Measurements from ENCODE around the gene AATK.
"Not testable (repeated sequence)": the region's sequence is repeated elsewhere in the genome, so short reads cannot be mapped to it uniquely, and the experiment has no call there.

The AATK gene

GRCh38 chr17:81093619-81094508 is 72.2 kb downstream of the AATK start:
- DNase-seq (ENCODE audit: low read depth in 2 of 2, low spot score in 1 of 2), result no peak

DNA sequence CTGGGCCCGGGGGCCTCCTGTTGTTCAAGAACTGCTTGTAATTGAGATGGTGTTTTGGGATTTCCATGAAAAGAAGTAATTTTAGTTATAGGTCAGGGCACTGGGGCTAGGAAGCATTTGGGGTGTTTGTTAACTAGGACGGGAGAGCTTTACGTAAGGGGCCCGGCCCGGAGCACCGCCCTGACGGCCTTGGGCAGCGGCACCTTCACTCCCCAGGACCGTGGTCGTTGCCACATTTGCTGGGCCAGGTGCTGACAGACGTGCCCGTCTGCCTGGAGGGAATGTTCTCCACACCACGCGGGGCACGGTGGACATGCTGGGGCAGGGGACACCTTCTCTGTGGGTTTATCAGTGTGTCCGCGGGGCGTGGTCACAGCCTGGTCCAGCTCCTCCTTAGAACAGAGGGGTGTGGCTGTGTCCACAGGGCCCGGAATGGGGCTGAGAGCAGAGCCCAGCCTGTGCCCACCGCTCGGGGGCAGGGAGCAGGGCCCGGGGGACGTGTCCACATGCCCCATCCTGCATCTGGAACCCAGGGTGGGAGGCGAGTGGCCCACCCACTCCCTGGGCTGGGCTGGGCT is 73.4 kb downstream of the AATK start:
- DNase-seq (ENCODE audit: low read depth in 2 of 2, low spot score in 1 of 2), result no peak

DNA sequence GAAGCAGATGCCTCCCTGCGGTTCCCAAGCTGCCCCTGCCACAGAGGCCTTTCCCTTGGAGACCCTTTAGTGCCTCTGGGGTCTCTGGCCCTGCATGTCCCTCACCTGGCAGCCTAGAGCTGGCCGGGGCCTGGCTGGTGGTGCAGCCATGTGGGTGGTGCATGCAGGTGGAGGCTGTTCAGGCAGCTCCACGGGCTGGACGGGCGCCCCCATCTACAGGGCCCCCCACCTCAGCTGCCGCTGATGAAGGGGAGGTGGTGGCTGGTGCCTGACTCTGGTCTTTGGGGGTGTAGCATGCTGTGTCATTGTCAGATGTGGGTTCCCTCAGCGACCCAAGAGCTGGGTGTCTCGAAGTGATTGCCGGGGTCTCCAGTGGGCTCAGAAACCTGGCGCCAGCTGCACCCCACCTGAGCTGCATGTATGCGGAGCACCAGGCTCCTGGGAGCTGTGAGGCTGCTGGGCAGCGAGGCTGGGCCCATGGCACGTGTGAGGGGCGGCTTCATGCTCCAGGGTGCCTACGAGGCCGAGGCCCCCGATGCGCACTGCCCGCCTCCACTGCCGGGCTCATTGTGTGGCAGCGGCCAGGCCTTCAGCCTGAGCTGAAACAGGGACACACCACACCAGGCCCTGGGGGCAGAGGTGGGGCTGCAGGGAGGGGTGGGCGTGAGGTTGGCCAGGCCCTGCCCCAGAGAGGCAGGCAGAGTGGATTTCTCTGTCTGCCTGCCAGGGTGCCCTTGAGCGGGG is 74.1 kb downstream of the AATK start:
- DNase-seq (ENCODE audit: low read depth in 2 of 2, low spot score in 1 of 2), result no peak

DNA sequence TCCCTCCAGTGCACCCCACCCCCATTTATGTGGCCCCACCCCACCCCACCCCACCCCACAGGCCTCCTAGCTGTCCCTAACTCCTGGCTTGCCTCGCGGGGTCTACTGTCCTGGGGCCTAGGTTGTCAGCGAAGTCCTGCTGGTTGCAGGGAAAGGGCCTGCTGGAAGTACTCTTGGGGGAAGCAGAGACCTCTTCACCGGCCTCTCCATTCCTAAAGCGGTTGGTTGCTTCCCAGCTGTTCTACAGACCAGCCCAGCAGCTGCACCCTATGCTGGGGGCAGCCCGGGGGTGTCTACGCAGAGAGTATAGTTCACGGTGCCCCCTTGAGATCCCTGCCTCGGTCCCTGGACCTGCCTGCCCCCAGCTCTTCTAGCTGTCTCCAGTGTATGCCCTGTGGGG is 74.9 kb downstream of the AATK start:
- no peak for DNase-seq (ENCODE audit: low read depth in 2 of 2, low spot score in 1 of 2)

GRCh38 chr17:81090361-81091136 is 75.5 kb downstream of the AATK start:
- DNase-seq (ENCODE audit: low read depth in 2 of 2, low spot score in 1 of 2), result peak in 1 of 2 donors; percentile 8

GRCh38 chr17:81086789-81087551 is 79.1 kb downstream of the AATK start:
- DNase-seq (ENCODE audit: low read depth in 2 of 2, low spot score in 1 of 2), result no peak

GRCh38 chr17:81085420-81085911 is 80.6 kb downstream of the AATK start:
- no peak for DNase-seq (ENCODE audit: low read depth in 2 of 2, low spot score in 1 of 2)

GRCh38 chr17:81084680-81085419 is 81.2 kb downstream of the AATK start:
- DNase-seq (ENCODE audit: low read depth in 2 of 2, low spot score in 1 of 2), result no peak

DNA sequence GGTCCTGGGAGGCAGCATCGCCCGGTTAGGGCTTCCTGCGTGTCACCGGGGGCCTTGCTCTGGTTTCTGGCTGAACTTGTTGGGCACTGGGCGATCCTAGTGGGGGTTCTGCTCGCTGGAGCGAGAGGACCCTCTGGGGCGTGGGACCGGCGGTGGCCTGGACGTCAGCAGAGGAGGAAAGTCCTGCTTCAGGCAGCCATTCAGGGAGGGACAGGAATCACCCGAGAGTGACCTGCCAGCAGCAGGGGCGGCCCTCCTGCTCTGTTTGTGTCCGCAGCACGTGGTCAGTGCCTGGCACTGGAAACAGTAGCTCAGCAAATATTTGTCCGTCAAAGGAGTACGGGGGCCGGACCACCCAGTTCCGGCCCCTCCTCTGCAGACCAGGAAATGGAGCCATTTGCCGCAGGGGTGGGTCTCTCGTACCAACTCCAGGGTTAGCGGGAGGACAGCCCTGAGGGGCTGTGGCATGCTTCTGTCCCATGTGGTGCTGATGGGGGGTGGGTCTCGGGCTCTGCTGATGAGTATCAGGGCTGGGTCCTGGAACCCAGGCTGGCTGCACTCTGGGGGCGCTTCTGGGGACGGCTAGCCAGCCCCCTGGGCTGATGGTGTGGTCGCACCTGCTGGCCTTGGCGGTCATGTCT is 82.8 kb downstream of the AATK start:
- no peak for DNase-seq (ENCODE audit: low read depth in 2 of 2, low spot score in 1 of 2)

DNA sequence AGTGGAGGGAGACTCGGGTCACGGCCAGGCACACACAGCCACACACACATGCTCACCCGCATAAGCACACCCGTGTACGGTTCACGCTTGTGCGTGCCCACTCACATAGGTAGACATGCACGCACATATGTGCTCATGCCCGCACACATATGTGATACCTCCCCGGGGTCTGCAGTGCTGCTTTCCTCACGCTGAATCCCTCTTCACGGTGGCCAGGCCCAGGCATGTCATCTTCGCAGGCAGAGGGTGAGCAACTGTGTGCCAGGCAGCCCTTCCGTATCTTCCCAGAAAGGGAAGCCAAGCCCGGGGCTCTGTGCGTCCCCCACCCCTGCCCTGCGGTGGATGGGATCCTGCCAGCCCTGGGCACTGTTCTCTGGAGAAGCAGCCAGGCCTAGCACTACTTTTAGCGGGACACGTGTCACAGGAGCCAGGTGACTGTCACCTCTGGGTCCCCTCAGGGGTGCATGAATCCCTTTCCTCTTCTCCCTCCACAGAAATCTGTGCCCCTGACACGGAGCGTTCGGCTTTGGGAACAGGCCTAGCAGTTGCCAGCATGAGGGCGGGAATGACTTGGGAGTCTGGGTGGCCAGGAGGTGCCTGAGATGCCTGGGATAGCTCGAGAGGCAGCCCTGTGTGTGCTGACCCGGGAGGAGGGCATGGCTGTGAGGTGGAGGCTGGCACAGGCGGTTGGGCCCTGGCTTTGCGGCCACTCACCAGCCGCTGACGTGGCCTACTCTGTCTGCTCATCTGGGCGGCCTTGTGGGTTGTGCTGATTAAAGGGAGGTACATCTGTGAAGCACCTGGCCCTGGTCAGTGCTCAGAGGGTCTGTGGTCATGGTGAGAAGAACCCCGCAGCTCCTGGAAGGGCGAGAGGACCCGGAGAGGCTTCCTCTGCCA is 83.6 kb downstream of the AATK start:
- DNase-seq (ENCODE audit: low read depth in 2 of 2, low spot score in 1 of 2), result no peak

- no peak for DNase-seq (ENCODE audit: low read depth in 2 of 2, low spot score in 1 of 2)
Measured at GRCh38 chr17:81081222-81082176, 84.5 kb downstream of the AATK start.

- DNase-seq (ENCODE audit: low read depth in 2 of 2, low spot score in 1 of 2), result no peak
Measured at GRCh38 chr17:81080019-81080418, 86.0 kb downstream of the AATK start.

DNA sequence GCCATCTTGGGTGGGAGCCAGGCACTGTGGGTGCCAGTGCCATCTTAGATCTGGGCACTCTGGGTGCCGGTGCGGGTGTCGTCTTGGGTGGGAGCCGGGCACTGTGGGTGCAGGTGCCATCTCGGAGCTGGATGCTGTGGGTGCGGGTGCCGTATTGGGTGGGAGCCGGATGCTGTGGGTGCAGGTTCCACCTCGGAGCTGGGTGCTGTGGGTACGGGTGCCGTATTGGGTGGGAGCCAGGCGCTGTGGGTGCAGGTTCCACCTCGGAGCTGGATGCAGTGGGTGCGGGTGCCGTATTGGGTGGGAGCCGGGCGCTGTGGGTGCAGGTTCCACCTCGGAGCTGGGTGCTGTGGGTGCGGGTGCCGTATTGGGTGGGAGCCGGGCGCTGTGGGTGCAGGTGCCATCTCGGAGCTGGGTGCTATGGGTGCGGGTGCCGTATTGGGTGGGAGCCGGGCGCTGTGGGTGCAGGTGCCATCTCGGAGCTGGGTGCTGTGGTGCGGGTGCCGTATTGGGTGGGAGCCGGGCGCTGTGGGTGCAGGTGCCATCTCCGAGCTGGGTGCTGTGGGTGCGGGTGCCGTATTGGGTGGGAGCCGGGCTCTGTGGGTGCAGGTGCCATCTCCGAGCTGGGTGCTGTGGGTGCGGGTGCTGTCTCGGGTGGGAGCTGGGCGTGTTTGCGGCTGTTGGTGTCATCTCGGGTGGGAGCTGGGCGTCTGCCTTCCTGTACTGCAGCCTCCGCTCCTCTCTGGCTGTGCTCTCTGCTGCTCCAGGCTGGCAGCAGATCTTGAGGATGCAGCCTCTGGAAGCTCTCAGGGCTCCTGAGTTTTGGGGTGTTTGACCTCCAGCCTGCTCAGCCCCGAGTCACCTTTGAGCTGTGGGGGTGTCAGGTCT is 87.8 kb downstream of the AATK start:
- not testable (repeated sequence) for DNase-seq (ENCODE audit: low read depth in 2 of 2, low spot score in 1 of 2)

GRCh38 chr17:81076141-81076679 is 89.8 kb downstream of the AATK start:
- no peak for DNase-seq (ENCODE audit: low read depth in 2 of 2, low spot score in 1 of 2)

DNA sequence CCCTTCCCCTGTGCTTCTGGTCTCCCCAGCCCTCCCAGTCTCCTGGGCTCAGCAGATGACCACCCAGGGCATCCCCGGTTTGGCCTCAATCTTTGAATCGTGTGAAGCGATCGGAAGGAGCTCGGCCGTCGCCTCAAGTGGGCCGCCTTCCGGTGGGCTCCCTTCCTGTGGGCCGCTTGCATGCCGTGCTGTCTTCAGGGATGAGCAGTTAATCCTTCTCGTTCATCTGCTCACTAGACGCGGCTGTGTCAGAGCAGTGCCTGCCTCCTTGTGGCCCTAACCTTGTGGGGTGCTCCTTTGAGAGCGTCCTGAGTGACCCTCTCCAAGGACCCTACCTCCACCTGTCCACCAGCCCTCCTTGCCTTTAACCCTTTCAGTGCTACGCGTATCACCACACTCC is 90.7 kb downstream of the AATK start:
- DNase-seq (ENCODE audit: low read depth in 2 of 2, low spot score in 1 of 2), result no peak

DNA sequence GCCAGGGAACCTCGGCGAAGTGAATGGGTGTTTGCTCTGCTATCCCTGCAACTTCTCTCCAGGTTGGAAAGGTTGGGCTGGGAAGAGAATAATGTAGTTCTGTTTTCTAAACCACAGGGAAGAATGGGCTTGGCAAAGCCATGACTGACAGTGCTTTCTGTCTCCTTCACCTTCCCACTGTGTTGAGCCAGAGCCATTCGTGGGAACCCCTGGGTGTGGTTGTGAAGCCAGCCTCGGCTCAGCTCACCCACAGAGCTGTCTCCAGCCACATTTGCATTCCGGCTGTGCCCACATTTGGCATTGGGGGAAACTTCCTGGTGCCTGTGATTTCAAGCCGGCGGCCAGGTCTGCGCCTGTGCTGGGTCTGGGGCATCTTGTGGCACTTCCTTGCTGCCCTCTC is 91.1 kb downstream of the AATK start:
- no peak for DNase-seq (ENCODE audit: low read depth in 2 of 2, low spot score in 1 of 2)
